CD14-positive monocyte (primary cell): ENCODE measurements around the gene BAIAP3. TPM values are rescaled to one million over a fixed set of nuclear protein-coding genes. Genes with fewer than 3 reads are reported as not detected.

Experiments
- DNase-seq, 3 donors: peaks; one replicate each; pipeline ENCODE4 v3.0.0-alpha.2; 2011 to 2022
- H2AFZ ChIP-seq: 2 replicates; pipeline ENCODE4 v1.6.0; 2012; ENCODE audit warnings: mild to moderate bottlenecking, low read depth, low read length, inconsistent platforms; ENCODE audit not compliant: insufficient read depth, poor library complexity, severe bottlenecking
- H3K27ac ChIP-seq, 2 donors: 1 replicate in 1 of 2; 2 replicates in 1 of 2; pipeline ENCODE4 v1.5.1; 2012 to 2013; ENCODE audit warnings: low read length in 2 of 2, control low read depth in 1 of 2, inconsistent platforms in 1 of 2, low read depth in 1 of 2, mild to moderate bottlenecking in 1 of 2
- H3K27me3 ChIP-seq, 2 donors: one replicate each; pipeline versions ENCODE4 v1.6.0 to v1.6.1; 2011 to 2013; ENCODE audit warnings: low read length in 2 of 2; ENCODE audit not compliant: control insufficient read depth in 2 of 2, insufficient read depth in 2 of 2
- H3K36me3 ChIP-seq, 2 donors: replicated peaks in 1 of 2; 1 replicate in 1 of 2; 2 replicates in 1 of 2; pipeline versions ENCODE4 v1.5.1 to v1.6.1; 2012 to 2013; ENCODE audit warnings: low read length in 2 of 2, control low read depth in 1 of 2, inconsistent platforms in 1 of 2, mild to moderate bottlenecking in 1 of 2; ENCODE audit not compliant: insufficient read depth in 2 of 2, control insufficient read depth in 1 of 2
- H3K4me1 ChIP-seq, 2 donors: 1 replicate in 1 of 2; 2 replicates in 1 of 2; pipeline versions ENCODE4 v1.5.1 to v1.6.1; 2012 to 2013; ENCODE audit warnings: low read length in 2 of 2, control low read depth in 1 of 2, inconsistent platforms in 1 of 2, mild to moderate bottlenecking in 1 of 2, moderate library complexity in 1 of 2; ENCODE audit not compliant: insufficient read depth in 2 of 2, control insufficient read depth in 1 of 2
- H3K4me2 ChIP-seq: replicated peaks from 2 replicates; pipeline ENCODE3; 2012; ENCODE audit warnings: low read length, moderate library complexity, mild to moderate bottlenecking; ENCODE audit not compliant: poor library complexity, severe bottlenecking; ENCODE audit errors: extremely low read depth
- H3K4me3 ChIP-seq, 3 experiments: fragments of 200-600 bp in 1 of 3; sonication (generic) in 1 of 3; replicated peaks in 1 of 3; 1 replicate in 2 of 3; 2 replicates in 1 of 3; pipeline ENCODE4 v1.5.1; 2011 to 2013; ENCODE audit warnings: low read length in 3 of 3, mild to moderate bottlenecking in 3 of 3, control low read depth in 2 of 3, low read depth in 2 of 3, inconsistent platforms in 1 of 3, moderate library complexity in 1 of 3
- H3K79me2 ChIP-seq: 2 replicates; pipeline ENCODE4 v1.6.0; 2012; ENCODE audit warnings: mild to moderate bottlenecking, control low read depth, inconsistent platforms, low read length, moderate library complexity; ENCODE audit not compliant: insufficient read depth
- H3K9ac ChIP-seq: 2 replicates; pipeline ENCODE4 v1.6.0; 2017; ENCODE audit warnings: low read length, mild to moderate bottlenecking; ENCODE audit not compliant: insufficient read depth, poor library complexity, severe bottlenecking
- H3K9me3 ChIP-seq, 2 donors: replicated peaks in 1 of 2; 1 replicate in 1 of 2; 2 replicates in 1 of 2; pipeline versions ENCODE4 v1.5.1 to v1.6.1; 2012 to 2013; ENCODE audit warnings: low read length in 2 of 2, control low read depth in 1 of 2; ENCODE audit not compliant: control insufficient read depth in 1 of 2, insufficient read depth in 1 of 2
- H4K20me1 ChIP-seq: 2 replicates; pipeline ENCODE4 v1.6.0; 2012; ENCODE audit warnings: mild to moderate bottlenecking, low read length, control low read depth, moderate library complexity; ENCODE audit not compliant: insufficient read depth
- H3K27ac Mint-ChIP-seq, 7 donors: one replicate each; pipeline ENCODE4 v1.8.0; 2020; ENCODE audit warnings: mild to moderate bottlenecking in 7 of 7, mixed read lengths in 7 of 7, moderate library complexity in 6 of 7, inconsistent platforms in 2 of 7
- H3K27me3 Mint-ChIP-seq, 3 donors: one replicate each; pipeline ENCODE4 v1.8.0; 2021 to 2022; ENCODE audit warnings: low read depth in 3 of 3, mild to moderate bottlenecking in 3 of 3, mixed read lengths in 3 of 3, moderate library complexity in 3 of 3, inconsistent platforms in 1 of 3
- H3K36me3 Mint-ChIP-seq, 2 donors: one replicate each; pipeline ENCODE4 v1.8.0; 2020; ENCODE audit warnings: mixed read lengths in 2 of 2, inconsistent platforms in 1 of 2, mild to moderate bottlenecking in 1 of 2
- H3K4me1 Mint-ChIP-seq: one replicate; pipeline ENCODE4 v1.8.0; 2020; ENCODE audit warnings: mild to moderate bottlenecking, mixed read lengths
- H3K4me3 Mint-ChIP-seq, 2 donors: one replicate each; pipeline ENCODE4 v1.8.0; 2020; ENCODE audit warnings: mild to moderate bottlenecking in 2 of 2, mixed read lengths in 2 of 2, moderate library complexity in 1 of 2
- H3K9me3 Mint-ChIP-seq, 7 donors: one replicate each; pipeline ENCODE4 v1.8.0; 2020 to 2022; ENCODE audit warnings: mixed read lengths in 7 of 7, mild to moderate bottlenecking in 6 of 7, moderate library complexity in 6 of 7, inconsistent platforms in 2 of 7
- WGBS: methylation state at CpG from one replicate; pipeline ENCODE4 v1.1.5; 2013; ENCODE audit warnings: missing lambda C conversion rate; ENCODE audit not compliant: insufficient coverage; 5-methylcytosine and 5-hydroxymethylcytosine counted together
- intact Hi-C, 2 donors: fragments of 100-400 bp; cut with micrococcal nuclease; formaldehyde crosslinking; loops; one replicate each; pipeline versions ENCODE4 v1.15.0 to v1.15.1; 2023
- polyA plus RNA-seq, 3 donors: library from polyadenylated mRNA; depleted of rRNA in 1 of 3; unstranded in 2 of 3; stranded (reverse) in 1 of 3; fragments of 300-500 nt in 2 of 3; fragments of >200 nt in 1 of 3; fragmentation: Illumina TruSeq in 2 of 3; gene quantifications; 1 replicate in 2 of 3; 2 replicates in 1 of 3; pipeline ENCODE4 v1.2.3, GENCODE V29; 2012 to 2021
- TF ChIP-seq, protein P1 (sequence below): fragments of 200-600 bp; IDR thresholded peaks from one replicate; pipeline ENCODE4 v1.8.0; 2022; ENCODE audit warnings: antibody characterized with exemption, mild to moderate bottlenecking

Gene BAIAP3
- polyA plus RNA-seq, 3 donors, result 1.0 TPM; not detected in 2

GRCh38 chr16:1319041-1319440 is 14.4 kb upstream of the BAIAP3 start:
- Mint-ChIP-seq H3K9me3 (no peaks in the 10 kb centered on the region), H3K27me3 (no peaks in the 10 kb centered on the region), H3K4me3 (no peak overlapping the region), H3K27ac (no peak overlapping the region), H3K4me1 (no peaks in the 10 kb centered on the region), H3K36me3 (peaks cover 73 to 97% of the 10 kb centered on the region in 2 donors)
- intact Hi-C loops, result no loop called here
- Histone ChIP-seq H2AFZ (no peak overlapping the region), H3K79me2 (peaks cover 54% of the 10 kb centered on the region), H3K9ac (no peak overlapping the region), H4K20me1 (peaks cover 99% of the 10 kb centered on the region), H3K36me3 (peaks cover 92% of the 10 kb centered on the region in 2 donors), H3K4me1 (no peaks in the 10 kb centered on the region), H3K4me3 (no peak overlapping the region), H3K27me3 (no peaks in the 10 kb centered on the region), H3K9me3 (no peaks in the 10 kb centered on the region), H3K27ac (no peak overlapping the region), H3K4me2 (no peak overlapping the region)
- 95% methylated on average over 33 of the region's 33 CpGs for WGBS
- TF ChIP-seq, protein P1, sequence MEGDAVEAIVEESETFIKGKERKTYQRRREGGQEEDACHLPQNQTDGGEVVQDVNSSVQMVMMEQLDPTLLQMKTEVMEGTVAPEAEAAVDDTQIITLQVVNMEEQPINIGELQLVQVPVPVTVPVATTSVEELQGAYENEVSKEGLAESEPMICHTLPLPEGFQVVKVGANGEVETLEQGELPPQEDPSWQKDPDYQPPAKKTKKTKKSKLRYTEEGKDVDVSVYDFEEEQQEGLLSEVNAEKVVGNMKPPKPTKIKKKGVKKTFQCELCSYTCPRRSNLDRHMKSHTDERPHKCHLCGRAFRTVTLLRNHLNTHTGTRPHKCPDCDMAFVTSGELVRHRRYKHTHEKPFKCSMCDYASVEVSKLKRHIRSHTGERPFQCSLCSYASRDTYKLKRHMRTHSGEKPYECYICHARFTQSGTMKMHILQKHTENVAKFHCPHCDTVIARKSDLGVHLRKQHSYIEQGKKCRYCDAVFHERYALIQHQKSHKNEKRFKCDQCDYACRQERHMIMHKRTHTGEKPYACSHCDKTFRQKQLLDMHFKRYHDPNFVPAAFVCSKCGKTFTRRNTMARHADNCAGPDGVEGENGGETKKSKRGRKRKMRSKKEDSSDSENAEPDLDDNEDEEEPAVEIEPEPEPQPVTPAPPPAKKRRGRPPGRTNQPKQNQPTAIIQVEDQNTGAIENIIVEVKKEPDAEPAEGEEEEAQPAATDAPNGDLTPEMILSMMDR, result no peak
- DNase-seq, result no peak

GRCh38 chr16:1320097-1320496 is 13.3 kb upstream of the BAIAP3 start:
- Histone ChIP-seq H3K4me3 (no peak overlapping the region), H3K36me3 (peaks cover 91% of the 10 kb centered on the region in 2 donors), H3K4me2 (no peak overlapping the region), H3K27ac (no peak overlapping the region), H3K9me3 (no peaks in the 10 kb centered on the region), H3K79me2 (peaks cover 43% of the 10 kb centered on the region), H3K4me1 (no peaks in the 10 kb centered on the region), H3K27me3 (no peaks in the 10 kb centered on the region), H3K9ac (no peak overlapping the region), H2AFZ (no peak overlapping the region), H4K20me1 (peaks cover 98% of the 10 kb centered on the region)
- no peaks in the 10 kb centered on the region for H3K4me1 Mint-ChIP-seq
- peak overlapping the region in 2 of 7 donors; percentile 43 to 83 for H3K27ac Mint-ChIP-seq
- intact Hi-C loops, result no loop called here
- 90% methylated on average over 11 of the region's 12 CpGs for WGBS
- H3K36me3 Mint-ChIP-seq, result peaks cover 74 to 97% of the 10 kb centered on the region in 2 donors
- H3K4me3 Mint-ChIP-seq, result no peak overlapping the region
- no peaks in the 10 kb centered on the region for H3K27me3 Mint-ChIP-seq
- TF ChIP-seq, protein P1, result no peak
- no peak for DNase-seq
- no peaks in the 10 kb centered on the region for H3K9me3 Mint-ChIP-seq
